DOHH2 (cell line): ENCODE data around the gene KCNIP4.

Source experiments
- H3F3A ChIP-seq: fragments of 200-600 bp; sonication (generic), shearing (Covaris generic); 2 replicates; pipeline ENCODE4 v1.6.0; 2016; ENCODE audit warnings: antibody characterized with exemption, mild to moderate bottlenecking; ENCODE audit not compliant: control insufficient read depth, insufficient read depth
- H3K27ac ChIP-seq: fragments of 200-600 bp; sonication (generic); 2 replicates; pipeline ENCODE4 v1.5.1; 2014; ENCODE audit warnings: low read depth, mild to moderate bottlenecking, low read length, moderate library complexity
- H3K27me3 ChIP-seq: fragments of 200-600 bp; sonication (generic); 2 replicates; pipeline ENCODE4 v1.6.1; 2014; ENCODE audit warnings: mild to moderate bottlenecking, low read length, mixed read lengths; ENCODE audit not compliant: control insufficient read depth
- H3K36me3 ChIP-seq: fragments of 200-600 bp; sonication (generic); 2 replicates; pipeline ENCODE4 v1.6.1; 2014; ENCODE audit warnings: mild to moderate bottlenecking, low read length, moderate library complexity, mixed read lengths; ENCODE audit not compliant: control insufficient read depth
- H3K4me1 ChIP-seq: fragments of 200-600 bp; sonication (generic); 2 replicates; pipeline ENCODE4 v1.6.1; 2014; ENCODE audit warnings: mild to moderate bottlenecking, low read length, mixed read lengths; ENCODE audit not compliant: control insufficient read depth
- H3K4me2 ChIP-seq: fragments of 200-600 bp; sonication (generic); 2 replicates; pipeline ENCODE4 v1.6.0; 2014; ENCODE audit warnings: mild to moderate bottlenecking, low read length, moderate library complexity
- H3K4me3 ChIP-seq: fragments of 200-600 bp; sonication (generic); 2 replicates; pipeline ENCODE4 v1.5.1; 2014; ENCODE audit warnings: mild to moderate bottlenecking, low read length, mixed read lengths
- H3K79me2 ChIP-seq: fragments of 200-600 bp; sonication (generic); 2 replicates; pipeline ENCODE4 v1.6.1; 2014; ENCODE audit warnings: mild to moderate bottlenecking, low read length, mixed read lengths; ENCODE audit not compliant: control insufficient read depth
- H3K9me2 ChIP-seq: fragments of 200-600 bp; sonication (generic); replicated peaks from 2 replicates; pipeline ENCODE4 v1.6.1; 2014; ENCODE audit warnings: mild to moderate bottlenecking, low read length, mixed read lengths; ENCODE audit not compliant: control insufficient read depth
- H3K9me3 ChIP-seq: fragments of 200-600 bp; sonication (generic); 2 replicates; pipeline ENCODE4 v1.6.1; 2014; ENCODE audit warnings: antibody characterized with exemption, low read length, mixed read lengths; ENCODE audit not compliant: control insufficient read depth, insufficient read depth
- H4K20me1 ChIP-seq: fragments of 200-600 bp; sonication (generic); 2 replicates; pipeline ENCODE4 v1.6.0; 2014; ENCODE audit warnings: low read depth, mild to moderate bottlenecking, antibody characterized with exemption, low read length, moderate library complexity; ENCODE audit not compliant: control insufficient read depth, insufficient read depth
- EZH2phosphoT487 ChIP-seq: fragments of 200-600 bp; sonication (generic); IDR thresholded peaks from 2 replicates; pipeline ENCODE4 v1.6.1; 2017; ENCODE audit warnings: borderline replicate concordance, mild to moderate bottlenecking, antibody characterized with exemption, low read length, moderate library complexity, mixed read lengths
- TF ChIP-seq, protein P1 (sequence below): fragments of 200-600 bp; sonication (generic); IDR thresholded peaks from one replicate; pipeline ENCODE4 v1.5.1; 2014; ENCODE audit warnings: antibody characterized with exemption, mild to moderate bottlenecking, low read depth, low read length; ENCODE audit not compliant: poor library complexity, severe bottlenecking

KCNIP4 gene

GRCh38 chr4:21848021-21848420, 100.6 kb downstream of the KCNIP4 start:
- Histone ChIP-seq H3K4me2 (no peak overlapping the region), H4K20me1 (no peaks in the 10 kb centered on the region), H3F3A (no peaks in the 10 kb centered on the region), H3K36me3 (no peaks in the 10 kb centered on the region), H3K27me3 (no peaks in the 10 kb centered on the region), H3K9me3 (no peaks in the 10 kb centered on the region), H3K4me1 (no peaks in the 10 kb centered on the region), H3K4me3 (no peak overlapping the region), H3K27ac (no peak overlapping the region), H3K9me2 (no peaks in the 10 kb centered on the region), H3K79me2 (no peaks in the 10 kb centered on the region)
- TF ChIP-seq, protein P1, sequence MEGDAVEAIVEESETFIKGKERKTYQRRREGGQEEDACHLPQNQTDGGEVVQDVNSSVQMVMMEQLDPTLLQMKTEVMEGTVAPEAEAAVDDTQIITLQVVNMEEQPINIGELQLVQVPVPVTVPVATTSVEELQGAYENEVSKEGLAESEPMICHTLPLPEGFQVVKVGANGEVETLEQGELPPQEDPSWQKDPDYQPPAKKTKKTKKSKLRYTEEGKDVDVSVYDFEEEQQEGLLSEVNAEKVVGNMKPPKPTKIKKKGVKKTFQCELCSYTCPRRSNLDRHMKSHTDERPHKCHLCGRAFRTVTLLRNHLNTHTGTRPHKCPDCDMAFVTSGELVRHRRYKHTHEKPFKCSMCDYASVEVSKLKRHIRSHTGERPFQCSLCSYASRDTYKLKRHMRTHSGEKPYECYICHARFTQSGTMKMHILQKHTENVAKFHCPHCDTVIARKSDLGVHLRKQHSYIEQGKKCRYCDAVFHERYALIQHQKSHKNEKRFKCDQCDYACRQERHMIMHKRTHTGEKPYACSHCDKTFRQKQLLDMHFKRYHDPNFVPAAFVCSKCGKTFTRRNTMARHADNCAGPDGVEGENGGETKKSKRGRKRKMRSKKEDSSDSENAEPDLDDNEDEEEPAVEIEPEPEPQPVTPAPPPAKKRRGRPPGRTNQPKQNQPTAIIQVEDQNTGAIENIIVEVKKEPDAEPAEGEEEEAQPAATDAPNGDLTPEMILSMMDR = no peak
- TF ChIP-seq EZH2phosphoT487 = no peak

DNA sequence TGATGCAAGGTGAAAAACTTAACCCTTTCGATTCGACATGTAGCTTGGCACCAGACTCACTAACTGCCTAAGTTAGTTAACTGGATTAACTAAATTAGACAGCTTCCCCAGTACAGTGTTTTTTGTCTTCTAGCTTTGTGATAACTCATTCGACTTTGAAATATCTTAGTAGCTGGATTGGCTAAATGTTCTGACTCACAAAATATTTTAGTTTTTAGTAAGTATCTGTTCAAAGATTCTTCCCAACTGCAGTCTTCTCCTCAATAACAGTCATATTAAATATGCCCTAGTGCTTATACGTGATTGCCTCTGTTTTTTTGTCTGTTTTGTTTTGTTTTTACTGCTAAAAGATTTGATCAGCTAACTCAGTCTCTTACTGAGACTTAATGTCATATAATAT, 102.9 kb downstream of the KCNIP4 start:
- Histone ChIP-seq H3K4me3 (no peak overlapping the region), H3K9me2 (no peaks in the 10 kb centered on the region), H3K79me2 (no peaks in the 10 kb centered on the region), H3K4me2 (no peak overlapping the region), H3K27ac (no peak overlapping the region), H3K36me3 (no peaks in the 10 kb centered on the region), H3K9me3 (no peaks in the 10 kb centered on the region), H3F3A (no peaks in the 10 kb centered on the region), H3K27me3 (no peaks in the 10 kb centered on the region), H3K4me1 (no peaks in the 10 kb centered on the region), H4K20me1 (no peaks in the 10 kb centered on the region)
- TF ChIP-seq EZH2phosphoT487 = no peak
- TF ChIP-seq, protein P1 = no peak

- no peaks in the 10 kb centered on the region for H3K4me1 ChIP-seq
- TF ChIP-seq, protein P1 = no peak
- TF ChIP-seq EZH2phosphoT487 = no peak
- H3K9me3 ChIP-seq = no peaks in the 10 kb centered on the region
- H3K27me3 ChIP-seq = no peaks in the 10 kb centered on the region
- H3K9me2 ChIP-seq = no peaks in the 10 kb centered on the region
- H4K20me1 ChIP-seq = no peaks in the 10 kb centered on the region
- no peak overlapping the region for H3K27ac ChIP-seq
- H3K36me3 ChIP-seq = no peaks in the 10 kb centered on the region
- H3K4me2 ChIP-seq = no peak overlapping the region
- no peaks in the 10 kb centered on the region for H3F3A ChIP-seq
- no peak overlapping the region for H3K4me3 ChIP-seq
- H3K79me2 ChIP-seq = no peaks in the 10 kb centered on the region
Observed at GRCh38 chr4:21835712-21836111, 112.9 kb downstream of the KCNIP4 start.

GRCh38 chr4:21830272-21830671, 118.3 kb downstream of the KCNIP4 start:
- Histone ChIP-seq H3F3A (no peaks in the 10 kb centered on the region), H3K4me2 (no peak overlapping the region), H3K36me3 (no peaks in the 10 kb centered on the region), H3K9me3 (no peaks in the 10 kb centered on the region), H3K27ac (no peak overlapping the region), H3K4me3 (no peak overlapping the region), H3K4me1 (no peaks in the 10 kb centered on the region), H4K20me1 (no peaks in the 10 kb centered on the region), H3K27me3 (no peaks in the 10 kb centered on the region), H3K9me2 (no peaks in the 10 kb centered on the region), H3K79me2 (no peaks in the 10 kb centered on the region)
- no peak for TF ChIP-seq EZH2phosphoT487
- TF ChIP-seq, protein P1 = no peak
